Stimulated activated naive CD8-positive, alpha-beta T cell treated with anti-CD3 and anti-CD28 coated beads, Interleukin-15, Interleukin-2, amounts not matched to agents 100 U/mL and 50 U/mL, for 24 hours (primary cell): ENCODE results near the gene DDX20.
"Not testable (repeated sequence)": the region's sequence is repeated elsewhere in the genome, so short reads cannot be mapped to it uniquely, and the experiment has no call there.

Source experiments
- ATAC-seq: fragments of 150-1000 bp; cut with Tn5 transposase; one replicate; pipeline ENCODE4 v1.10.0; 2021
- DNase-seq: peaks from one replicate; pipeline ENCODE4 v3.0.0; 2021

Gene DDX20

GRCh38 chr1:111789666-111790316 lies 34.1 kb downstream of the DDX20 start:
- no peak for DNase-seq
- no peak for ATAC-seq

DNA sequence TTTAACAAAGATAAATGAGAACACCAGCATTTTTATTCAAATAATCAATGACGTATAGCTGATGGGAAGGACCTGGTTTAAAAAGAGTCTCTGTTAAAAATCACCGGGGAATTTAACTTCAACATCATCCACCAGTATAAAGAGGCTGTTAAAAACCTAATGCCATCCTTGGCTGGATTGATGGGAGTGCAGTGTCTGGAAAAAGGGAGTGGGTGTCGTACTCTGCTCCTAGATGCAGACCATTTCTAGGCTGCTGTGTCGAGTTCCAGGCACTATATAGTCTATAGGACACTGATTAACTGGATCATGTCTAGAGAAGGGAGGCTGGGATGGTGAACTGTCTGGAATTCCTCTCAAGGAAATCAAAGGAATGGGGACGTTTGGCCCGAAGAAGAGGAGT lies 36.1 kb downstream of the DDX20 start:
- DNase-seq (no peak), ATAC-seq (no peak)

- ATAC-seq (no peak), DNase-seq (no peak)
Observed at GRCh38 chr1:111792249-111792648, 36.5 kb downstream of the DDX20 start.

DNA sequence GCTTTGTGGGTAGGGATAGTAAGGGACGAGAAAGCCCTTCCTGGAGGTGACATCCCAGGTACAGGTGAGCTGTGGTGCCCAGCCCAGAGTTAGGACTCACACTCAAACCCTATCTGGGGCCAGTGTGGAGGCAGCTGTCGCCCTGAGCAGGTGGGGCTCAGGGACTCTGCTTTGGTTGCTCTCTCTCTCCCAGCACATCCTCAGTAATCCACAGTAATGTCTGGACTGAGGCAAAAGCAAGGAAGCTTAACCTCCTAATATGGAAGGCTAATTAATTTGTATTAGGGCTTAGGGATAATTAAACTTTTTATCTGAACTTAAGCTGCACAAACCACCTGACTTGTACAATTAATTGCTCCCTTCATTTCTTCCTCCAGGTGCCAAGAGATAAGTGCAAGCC lies 38.2 kb downstream of the DDX20 start:
- no peak for ATAC-seq

GRCh38 chr1:111795401-111795800 lies 39.7 kb downstream of the DDX20 start:
- DNase-seq (no peak), ATAC-seq (no peak)

More for the DNA sequence above, 38.2 kb downstream of the DDX20 start:
- DNase-seq, result no peak

- DNase-seq (no peak), ATAC-seq (no peak)
Observed at GRCh38 chr1:111798580-111798979, 42.9 kb downstream of the DDX20 start.

DNA sequence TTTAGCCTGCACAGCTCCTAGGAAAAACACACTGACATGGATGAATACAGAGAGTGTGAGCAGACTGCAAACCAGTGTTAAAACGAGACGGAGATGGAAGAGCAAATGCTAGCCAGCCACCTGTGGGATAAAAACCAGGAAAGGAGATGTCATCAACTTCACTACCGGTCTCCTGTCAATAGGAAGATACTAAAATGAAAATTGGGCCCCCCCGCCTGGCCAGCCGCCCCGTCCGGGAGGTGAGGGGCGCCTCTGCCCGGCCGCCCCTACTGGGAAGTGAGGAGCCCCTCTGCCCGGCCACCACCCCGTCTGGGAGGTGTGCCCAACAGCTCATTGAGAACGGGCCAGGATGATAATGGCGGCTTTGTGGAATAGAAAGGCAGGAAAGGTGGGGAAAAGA lies 44.0 kb downstream of the DDX20 start:
- not testable (repeated sequence) for ATAC-seq

GRCh38 chr1:111801071-111801850 lies 45.6 kb downstream of the DDX20 start:
- DNase-seq (no peak), ATAC-seq (no peak)

More for the DNA sequence above, 44.0 kb downstream of the DDX20 start:
- not testable (repeated sequence) for DNase-seq

- DNase-seq (no peak), ATAC-seq (no peak)
Observed at GRCh38 chr1:111802110-111802509, 46.4 kb downstream of the DDX20 start.

GRCh38 chr1:111802984-111803383 lies 47.3 kb downstream of the DDX20 start:
- ATAC-seq (no peak), DNase-seq (no peak)

DNA sequence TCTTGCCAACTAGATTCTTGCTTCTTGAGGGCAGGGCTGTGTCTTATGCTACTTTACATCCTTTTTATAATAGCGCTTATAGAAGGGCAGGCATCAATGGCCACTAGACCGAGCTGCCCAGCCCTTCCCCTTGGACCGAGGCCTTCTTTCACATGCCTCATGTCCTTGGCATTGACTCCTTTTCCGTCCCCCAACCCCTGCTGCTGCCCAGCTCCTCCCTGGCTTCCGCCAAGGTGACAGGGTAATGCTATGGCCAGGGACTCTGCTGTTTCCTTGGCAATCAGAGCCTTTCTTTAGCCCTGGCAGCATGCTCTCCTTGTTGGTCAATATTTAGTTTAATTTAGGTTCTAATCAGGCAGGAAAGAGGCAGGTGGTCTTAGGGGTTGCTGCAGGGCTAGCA lies 48.2 kb downstream of the DDX20 start:
- no peak for ATAC-seq
- no peak for DNase-seq

DNA sequence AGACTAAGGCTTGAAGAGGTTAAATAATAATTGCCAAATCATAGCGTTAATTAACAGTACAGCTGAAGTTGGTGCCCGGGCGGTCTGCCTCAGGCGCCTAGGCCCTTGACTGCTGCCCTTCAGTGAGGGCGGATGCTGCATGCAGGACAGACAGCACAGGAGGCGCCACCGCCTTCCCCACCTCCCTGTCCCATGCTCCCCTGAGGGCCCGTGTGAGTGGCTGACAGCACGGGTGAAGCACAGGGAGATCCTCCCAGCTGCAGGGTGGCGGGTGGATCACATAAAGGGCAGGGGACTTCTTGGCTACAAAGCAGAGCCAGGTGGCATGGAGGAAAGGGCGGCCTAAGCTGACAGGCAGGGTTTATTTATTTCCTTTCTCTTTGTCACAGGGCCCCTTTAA lies 49.1 kb downstream of the DDX20 start:
- ATAC-seq, result no peak
- no peak for DNase-seq

GRCh38 chr1:111805251-111805650 lies 49.5 kb downstream of the DDX20 start:
- no peak for ATAC-seq
- DNase-seq, result no peak

DNA sequence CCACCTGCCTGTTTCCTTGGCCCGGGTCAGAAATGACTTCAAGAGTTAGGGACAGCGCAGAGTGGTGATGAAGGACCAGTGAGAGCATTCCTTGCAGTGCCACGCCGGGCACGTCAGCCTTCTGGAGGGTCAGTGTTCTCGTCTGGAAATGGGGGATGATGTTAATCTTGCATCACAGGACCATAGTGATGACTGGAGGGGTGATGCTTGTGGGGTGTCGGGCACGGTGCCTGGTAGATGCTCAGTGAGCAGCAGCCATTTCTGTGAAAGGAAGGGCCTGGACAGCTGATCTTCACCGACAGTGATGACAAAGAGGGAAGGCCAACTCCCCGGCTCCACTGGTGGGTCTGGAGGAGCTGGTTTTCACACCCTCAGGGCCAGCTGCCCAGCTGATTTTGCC lies 56.2 kb downstream of the DDX20 start:
- DNase-seq, result no peak
- no peak for ATAC-seq

GRCh38 chr1:111812306-111812705 lies 56.6 kb downstream of the DDX20 start:
- ATAC-seq (no peak), DNase-seq (no peak)

- no peak for ATAC-seq
- DNase-seq, result no peak
Observed at GRCh38 chr1:111813440-111814304, 58.0 kb downstream of the DDX20 start.

GRCh38 chr1:111814305-111814628 lies 58.6 kb downstream of the DDX20 start:
- DNase-seq, result no peak
- ATAC-seq, result no peak

GRCh38 chr1:111814642-111815041 lies 58.9 kb downstream of the DDX20 start:
- no peak for ATAC-seq

More at GRCh38 chr1:111814642-111815041, 58.9 kb downstream of the DDX20 start:
- no peak for DNase-seq
